ENCODE measurements around the gene PRDX5.

The PRDX5 gene

DNA sequence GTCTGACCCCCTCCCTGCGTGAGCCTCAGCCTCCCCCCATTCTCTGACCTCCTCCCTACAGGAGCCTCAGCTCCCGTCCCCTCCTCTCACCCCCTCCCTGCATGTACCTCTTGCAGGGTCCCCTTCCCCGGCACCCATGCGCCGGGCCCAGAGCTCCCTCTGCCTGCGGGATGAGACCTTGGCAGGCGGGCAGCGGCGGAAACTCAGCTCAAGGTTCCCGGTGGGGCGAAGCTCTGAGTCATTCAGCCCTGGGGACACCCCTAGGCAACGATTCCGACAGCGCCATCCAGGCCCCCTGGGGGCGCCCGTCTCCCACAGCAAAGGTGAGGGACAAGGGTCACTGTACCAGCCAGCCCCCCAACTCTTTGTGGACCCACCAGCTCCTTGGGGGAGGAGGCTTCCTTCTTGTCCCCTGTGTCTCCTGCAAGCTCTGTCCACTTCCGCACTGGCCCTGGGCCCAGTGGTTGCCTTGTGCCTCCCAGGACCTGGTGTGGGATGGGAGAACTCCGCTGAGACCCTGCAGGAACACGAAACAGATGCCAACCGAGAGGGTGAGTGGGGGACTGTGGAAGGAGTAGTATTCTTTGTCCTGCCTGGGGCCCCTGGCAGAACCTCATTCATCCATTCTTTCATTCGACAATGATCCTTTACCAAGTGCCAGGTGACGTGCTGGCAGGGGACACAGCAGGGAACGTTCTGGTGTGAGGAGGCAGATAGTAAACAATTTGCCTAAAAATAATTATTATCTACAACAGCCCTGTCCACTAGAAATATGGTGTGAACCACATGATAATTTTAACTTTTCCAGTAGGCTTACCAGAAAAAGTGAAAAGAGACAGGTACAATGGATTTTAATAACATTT lies 37.4 kb downstream of the PRDX5 start:
- DNase-seq (ENCODE audit: extremely low spot score): peak; percentile 79
- TF ChIP-seq FOXA1 (IDR thresholded peaks at IDR 0.05): no peak
- no peak for TF ChIP-seq L3MBTL2 (conservative IDR thresholded peaks at IDR 0.05)
- no peak for TF ChIP-seq TARDBP (IDR thresholded peaks at IDR 0.05)
- TF ChIP-seq SP1 (IDR thresholded peaks at IDR 0.05): no peak
- no peak for TF ChIP-seq LEF1 (IDR thresholded peaks at IDR 0.05; ENCODE audit: borderline replicate concordance)
- TF ChIP-seq CTBP1 (IDR thresholded peaks at IDR 0.05; ENCODE audit: borderline replicate concordance): no peak
- TF ChIP-seq ARNT (IDR thresholded peaks at IDR 0.05): no peak
- TF ChIP-seq BHLHE40 (IDR thresholded peaks at IDR 0.05; ENCODE audit: borderline replicate concordance): no peak
- no peak for TF ChIP-seq ELF4 (IDR thresholded peaks at IDR 0.05)
- TF ChIP-seq FOXM1 (IDR thresholded peaks at IDR 0.05; ENCODE audit: borderline replicate concordance): no peak
- TF ChIP-seq ZNF384 (IDR thresholded peaks at IDR 0.05): no peak
- no peak for TF ChIP-seq NFRKB (IDR thresholded peaks at IDR 0.05)
- no peak for TF ChIP-seq SUZ12 (IDR thresholded peaks at IDR 0.05)
- TF ChIP-seq, protein P1, sequence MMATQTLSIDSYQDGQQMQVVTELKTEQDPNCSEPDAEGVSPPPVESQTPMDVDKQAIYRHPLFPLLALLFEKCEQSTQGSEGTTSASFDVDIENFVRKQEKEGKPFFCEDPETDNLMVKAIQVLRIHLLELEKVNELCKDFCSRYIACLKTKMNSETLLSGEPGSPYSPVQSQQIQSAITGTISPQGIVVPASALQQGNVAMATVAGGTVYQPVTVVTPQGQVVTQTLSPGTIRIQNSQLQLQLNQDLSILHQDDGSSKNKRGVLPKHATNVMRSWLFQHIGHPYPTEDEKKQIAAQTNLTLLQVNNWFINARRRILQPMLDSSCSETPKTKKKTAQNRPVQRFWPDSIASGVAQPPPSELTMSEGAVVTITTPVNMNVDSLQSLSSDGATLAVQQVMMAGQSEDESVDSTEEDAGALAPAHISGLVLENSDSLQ (IDR thresholded peaks at IDR 0.05): no peak
- TF ChIP-seq FOXK2 (IDR thresholded peaks at IDR 0.05): no peak
- ChIA-PET CTCF (interaction anchor here (0.6 to 5.6 kb wide), 34 partner anchors 9 to 486 kb away, joined by 3 to 38 read pairs (median 4); partner anchors contain the start of genes BAD, CCDC88B, ESRRA and PRDX5), POLR2A (interaction anchor here (0.8 to 7.1 kb wide), 8 partner anchors 14 to 294 kb away, joined by 3 to 70 read pairs (median 4); partner anchors contain the start of genes ESRRA, PRDX5 and TRMT112)

DNA sequence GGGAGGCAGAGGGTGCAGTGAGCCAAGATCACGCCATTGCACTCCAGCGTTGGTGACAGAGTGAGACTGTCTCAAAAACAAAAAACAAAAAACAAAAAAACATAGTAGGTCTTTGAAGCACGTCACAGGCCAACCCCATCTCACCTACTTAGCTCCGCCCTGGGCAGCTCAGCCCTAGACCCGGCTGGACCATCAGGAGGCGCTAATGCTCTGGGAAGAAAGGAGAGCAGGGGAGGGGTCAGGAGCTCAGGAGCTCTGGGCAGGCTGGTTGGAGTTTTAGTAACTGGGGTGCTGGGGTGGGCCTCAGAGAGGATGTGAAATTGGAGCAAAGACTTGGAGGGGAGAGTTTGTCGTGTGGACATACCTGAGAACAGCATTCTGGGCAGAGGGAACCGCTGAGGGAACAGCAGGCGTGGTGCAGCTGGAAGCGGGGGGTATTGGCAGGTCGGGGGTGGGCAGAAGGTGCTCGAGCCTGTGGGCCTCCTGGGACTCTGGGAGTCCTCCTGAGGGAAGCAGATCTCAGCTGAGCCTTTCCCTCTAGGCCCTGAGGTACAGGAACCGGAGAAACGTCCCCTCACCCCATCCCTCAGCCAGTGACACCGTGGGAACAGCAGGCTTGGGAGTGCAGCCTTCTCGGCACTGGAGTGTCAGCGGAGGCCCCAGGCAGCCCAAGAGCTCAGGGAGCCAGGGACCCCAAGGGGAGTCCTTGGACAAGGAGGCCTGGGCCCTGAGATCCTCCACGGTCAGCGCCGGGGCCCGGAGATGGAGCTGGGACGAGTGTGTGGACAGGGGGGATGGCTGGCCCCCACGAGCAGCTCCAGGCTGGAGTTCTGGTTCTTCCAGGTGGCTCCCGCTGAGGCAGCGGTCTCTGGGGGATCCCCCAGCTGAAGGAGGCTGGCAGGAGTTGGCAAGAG lies 38.8 kb downstream of the PRDX5 start:
- ChIA-PET CTCF (interaction anchor here (0.5 to 5.6 kb wide), 22 partner anchors 11 to 1779 kb away, joined by 3 to 38 read pairs (median 4); partner anchors contain the start of genes CCDC88B, PRDX5 and TRMT112), POLR2A (interaction anchor here (0.7 to 7.1 kb wide), 7 partner anchors 14 to 171 kb away, joined by 3 to 70 read pairs (median 3); partner anchors contain the start of genes PRDX5, STIP1 and TRMT112)
- peak; percentile 80 for DNase-seq (ENCODE audit: extremely low spot score)
- TF ChIP-seq ZNF384 (IDR thresholded peaks at IDR 0.05) (no peak), ARNT (IDR thresholded peaks at IDR 0.05) (no peak), SUZ12 (IDR thresholded peaks at IDR 0.05) (no peak), HDGF (IDR thresholded peaks at IDR 0.05; ENCODE audit: borderline replicate concordance) (no peak), SP1 (IDR thresholded peaks at IDR 0.05) (no peak), BHLHE40 (IDR thresholded peaks at IDR 0.05; ENCODE audit: borderline replicate concordance) (no peak), FOXM1 (IDR thresholded peaks at IDR 0.05; ENCODE audit: borderline replicate concordance) (no peak)
- TF ChIP-seq, protein P1 (IDR thresholded peaks at IDR 0.05): no peak

DNA sequence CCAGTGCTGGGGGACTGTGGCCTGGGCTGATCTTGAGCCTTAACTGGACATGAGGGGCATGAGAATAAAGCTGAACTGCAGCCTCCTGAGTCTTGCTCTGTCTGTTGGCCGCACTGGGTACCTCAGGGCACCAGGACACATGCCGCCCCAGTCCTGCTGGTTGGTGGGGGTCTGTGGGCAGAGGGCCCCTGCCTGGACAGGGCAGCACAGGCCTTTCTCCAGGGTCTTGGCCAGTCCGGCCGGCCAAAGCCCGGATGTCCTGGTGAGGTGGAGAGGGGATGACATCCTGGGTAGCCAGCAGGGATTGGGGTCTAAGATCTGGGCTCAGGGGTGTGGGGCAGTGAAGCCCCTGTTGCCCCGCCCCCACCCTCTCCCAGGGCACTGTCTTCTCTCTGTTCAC lies 39.5 kb downstream of the PRDX5 start:
- TF ChIP-seq TARDBP (IDR thresholded peaks at IDR 0.05) (no peak), HDGF (IDR thresholded peaks at IDR 0.05; ENCODE audit: borderline replicate concordance) (no peak)
- POLR2A ChIA-PET: interaction anchor here (1.0 to 7.1 kb wide), 5 partner anchors 14 to 92 kb away, joined by 3 to 70 read pairs (median 5); partner anchors contain the start of genes PRDX5 and TRMT112
- CTCF ChIA-PET: interaction anchor here (0.6 to 5.6 kb wide), 6 partner anchors 16 to 292 kb away, joined by 3 to 38 read pairs (median 12); partner anchors contain the start of genes CCDC88B, PRDX5 and TRMT112
- no peak for DNase-seq (ENCODE audit: extremely low spot score)

DNA sequence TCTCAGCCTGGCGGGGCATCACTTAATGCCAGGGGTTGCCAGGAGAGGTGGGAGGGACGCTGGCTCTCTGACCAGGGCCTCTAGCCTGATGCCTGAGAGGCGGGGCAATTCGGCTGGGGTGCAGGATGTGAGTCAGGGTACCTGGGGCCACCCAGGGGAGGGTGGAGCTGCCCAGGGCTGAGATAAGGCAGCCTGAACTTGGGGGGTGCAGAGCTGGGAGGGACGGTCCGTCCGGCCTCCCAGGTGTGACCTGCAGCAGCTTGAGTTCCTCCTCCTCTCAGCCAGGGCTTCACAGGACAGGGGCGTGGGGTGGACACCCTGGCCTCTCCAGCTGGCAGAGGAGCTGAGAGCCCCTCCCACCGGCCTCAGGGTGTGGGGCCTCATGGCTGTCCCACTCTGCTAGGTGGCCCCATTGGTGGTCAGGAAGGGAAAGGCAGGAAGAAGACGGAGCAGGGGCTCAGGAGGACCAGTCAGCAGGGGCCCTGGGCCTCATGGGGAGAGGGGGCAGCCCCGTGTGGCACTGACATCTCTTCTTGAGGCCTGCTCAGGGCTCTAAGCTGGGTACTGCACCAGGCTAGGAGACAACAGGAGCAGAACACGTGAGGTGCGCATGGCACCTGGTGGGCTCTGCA lies 40.1 kb downstream of the PRDX5 start:
- CTCF ChIA-PET: interaction anchor here (3.9 to 5.6 kb wide), 2 partner anchors 16 to 90 kb away, joined by 18 to 33 read pairs; partner anchors contain the start of gene CCDC88B
- POLR2A ChIA-PET: interaction anchor here (1.0 to 7.1 kb wide), 3 partner anchors 17 to 87 kb away, joined by 5 to 70 read pairs (median 31); partner anchors contain the start of genes PRDX5 and TRMT112
- TF ChIP-seq ARNT (IDR thresholded peaks at IDR 0.05) (no peak), NFRKB (IDR thresholded peaks at IDR 0.05) (no peak), L3MBTL2 (conservative IDR thresholded peaks at IDR 0.05) (no peak), LEF1 (IDR thresholded peaks at IDR 0.05; ENCODE audit: borderline replicate concordance) (no peak), CTBP1 (IDR thresholded peaks at IDR 0.05; ENCODE audit: borderline replicate concordance) (no peak), SUZ12 (IDR thresholded peaks at IDR 0.05) (no peak), ELF4 (IDR thresholded peaks at IDR 0.05) (no peak), SP1 (IDR thresholded peaks at IDR 0.05) (no peak), ZNF384 (IDR thresholded peaks at IDR 0.05) (no peak), FOXA1 (IDR thresholded peaks at IDR 0.05) (no peak), HDGF (IDR thresholded peaks at IDR 0.05; ENCODE audit: borderline replicate concordance) (no peak), TARDBP (IDR thresholded peaks at IDR 0.05) (no peak), FOXK2 (IDR thresholded peaks at IDR 0.05) (no peak), BHLHE40 (IDR thresholded peaks at IDR 0.05; ENCODE audit: borderline replicate concordance) (no peak), FOXM1 (IDR thresholded peaks at IDR 0.05; ENCODE audit: borderline replicate concordance) (no peak)
- TF ChIP-seq, protein P1 (IDR thresholded peaks at IDR 0.05): no peak
- DNase-seq (ENCODE audit: extremely low spot score): no peak

DNA sequence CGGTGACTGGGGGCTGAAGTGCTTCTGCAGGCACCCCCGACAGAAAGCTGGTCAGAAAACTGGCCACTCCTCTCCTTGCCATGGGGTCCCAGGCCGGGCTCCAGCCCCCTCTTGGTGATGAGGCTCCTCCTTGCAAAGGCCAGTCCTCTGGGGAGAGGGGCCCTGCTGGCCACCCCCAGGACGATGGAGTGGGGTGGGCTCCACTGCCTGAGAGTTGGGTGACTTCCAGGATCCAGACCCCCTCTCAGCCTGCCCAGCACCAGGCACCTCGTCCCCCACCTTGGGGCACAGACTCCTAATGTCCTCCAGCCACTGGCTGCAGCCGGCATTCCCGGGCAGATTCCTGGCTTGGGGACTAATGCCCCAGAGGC lies 40.6 kb downstream of the PRDX5 start:
- ChIA-PET CTCF (no interaction called here), POLR2A (interaction anchor here (1.0 to 7.1 kb wide), 2 partner anchors 18 to 41 kb away, joined by 5 to 70 read pairs; partner anchors contain the start of genes PRDX5 and TRMT112)
- DNase-seq (ENCODE audit: extremely low spot score): no peak
- TF ChIP-seq SP1 (IDR thresholded peaks at IDR 0.05): no peak
- TF ChIP-seq CTBP1 (IDR thresholded peaks at IDR 0.05; ENCODE audit: borderline replicate concordance): no peak
- no peak for TF ChIP-seq L3MBTL2 (conservative IDR thresholded peaks at IDR 0.05)
- no peak for TF ChIP-seq FOXM1 (IDR thresholded peaks at IDR 0.05; ENCODE audit: borderline replicate concordance)
- no peak for TF ChIP-seq TARDBP (IDR thresholded peaks at IDR 0.05)
- TF ChIP-seq SUZ12 (IDR thresholded peaks at IDR 0.05): no peak
- TF ChIP-seq BHLHE40 (IDR thresholded peaks at IDR 0.05; ENCODE audit: borderline replicate concordance): no peak
- no peak for TF ChIP-seq LEF1 (IDR thresholded peaks at IDR 0.05; ENCODE audit: borderline replicate concordance)
- no peak for TF ChIP-seq HDGF (IDR thresholded peaks at IDR 0.05; ENCODE audit: borderline replicate concordance)
- TF ChIP-seq ARNT (IDR thresholded peaks at IDR 0.05): no peak
- no peak for TF ChIP-seq ELF4 (IDR thresholded peaks at IDR 0.05)
- TF ChIP-seq NFRKB (IDR thresholded peaks at IDR 0.05): no peak
- no peak for TF ChIP-seq ZNF384 (IDR thresholded peaks at IDR 0.05)
- no peak for TF ChIP-seq FOXA1 (IDR thresholded peaks at IDR 0.05)
- no peak for TF ChIP-seq FOXK2 (IDR thresholded peaks at IDR 0.05)
- TF ChIP-seq, protein P1 (IDR thresholded peaks at IDR 0.05): no peak

Measured in HEK293T (cell line).